Esophagus muscularis mucosa (tissue), 3 donors: ENCODE data around the gene S100A4.
"Not testable (repeated sequence)": the region's sequence is repeated elsewhere in the genome, so short reads cannot be mapped to it uniquely, and the experiment has no call there.

ENCODE experiments used
- CTCF ChIP-seq, 3 experiments: fragments of 200-600 bp in 2 of 3; fragments of 450-650 bp in 1 of 3; sonication (generic) in 2 of 3; IDR thresholded peaks; one replicate each; pipeline ENCODE4 v1.5.1; 2017 to 2019; ENCODE audit warnings: antibody characterized with exemption in 3 of 3, mild to moderate bottlenecking in 2 of 3, moderate library complexity in 1 of 3
- EP300 ChIP-seq: sonication (generic); formaldehyde crosslinking; IDR thresholded peaks from one replicate; pipeline ENCODE4 v1.6.1; 2017; ENCODE audit warnings: antibody characterized with exemption

DNA sequence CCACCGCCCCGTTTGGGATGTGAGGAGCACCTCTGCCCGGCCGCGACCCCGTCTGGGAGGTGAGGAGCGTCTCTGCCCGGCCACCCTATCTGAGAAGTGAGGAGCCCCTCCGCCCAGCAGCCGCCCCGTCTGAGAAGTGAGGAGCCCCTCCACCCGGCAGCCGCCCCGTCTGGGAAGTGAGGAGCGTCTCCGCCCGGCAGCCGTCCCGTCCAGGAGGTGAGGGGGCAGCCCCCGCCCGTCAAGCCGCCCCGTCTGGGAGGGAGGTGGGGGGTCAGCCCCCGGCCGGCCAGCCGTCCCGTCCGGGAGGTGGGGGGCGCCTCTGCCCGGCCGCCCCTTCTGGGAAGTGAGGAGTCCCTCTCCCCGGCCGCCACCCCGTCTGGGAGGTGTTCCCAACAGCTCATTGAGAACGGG is 29.5 kb upstream of the S100A4 start:
- TF ChIP-seq EP300; CTCF (IDR thresholded peaks at IDR 0.05): not testable (repeated sequence)
